ENCODE data around the gene METTL26. TPM values are rescaled to one million over a fixed set of nuclear protein-coding genes. Genes with fewer than 3 reads are reported as not detected.

The METTL26 gene
- total and polyA plus RNA-seq, 2 of the 8 experiments (the other 6 are each of a cell fraction or from before 2014, with no cell fraction given), result 100 to 186 TPM

DNA sequence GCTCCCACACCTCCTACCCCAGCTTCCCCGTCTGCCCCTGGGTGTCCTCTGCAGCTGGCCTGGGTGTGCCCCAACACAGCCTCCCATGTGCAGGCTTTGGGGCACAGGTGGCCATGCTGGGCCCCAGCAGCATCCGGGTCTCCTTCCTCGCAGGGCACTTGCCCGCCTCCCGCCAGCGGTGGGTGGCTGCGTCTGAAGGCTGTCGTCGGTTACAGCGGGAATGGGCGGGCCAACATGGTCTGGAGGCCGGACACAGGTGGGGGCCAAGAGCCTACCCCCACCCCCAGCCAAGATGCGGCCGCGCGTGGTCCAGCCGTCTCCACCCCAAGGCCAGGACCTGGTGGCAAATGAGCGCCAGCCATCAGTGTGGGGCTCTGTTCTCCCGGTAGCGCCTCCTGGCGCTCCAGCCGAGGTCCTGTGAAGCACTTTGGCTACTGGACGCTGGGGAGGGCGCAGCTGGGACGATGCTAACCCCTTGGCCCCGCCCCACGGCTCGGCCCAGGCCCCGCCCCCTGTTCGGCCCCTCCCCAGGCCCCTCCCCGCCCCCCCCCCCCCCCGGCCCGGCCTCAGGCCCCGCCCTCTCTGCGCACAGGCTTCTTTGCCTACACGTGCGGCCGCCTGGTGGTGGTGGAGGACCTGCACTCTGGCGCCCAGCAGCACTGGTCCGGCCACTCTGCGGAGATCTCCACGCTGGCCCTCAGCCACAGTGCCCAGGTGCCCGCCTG, 24.5 kb upstream of the METTL26 start (continued):
- TF ChIP-seq SRF (IDR thresholded peaks at IDR 0.05; ENCODE audit: low read depth, low read length) (no peak), CBX8 (IDR thresholded peaks at IDR 0.05; ENCODE audit: borderline replicate concordance, low read depth, low read length) (no peak), JUN (IDR thresholded peaks at IDR 0.05; ENCODE audit: low read depth, low read length) (no peak), TCF12 (IDR thresholded peaks at IDR 0.05; ENCODE audit: low read depth, low read length) (no peak), SAP30 (IDR thresholded peaks at IDR 0.05; ENCODE audit: insufficient read depth, insufficient replicate concordance, low read length) (no peak)
- TF ChIP-seq, protein P1, sequence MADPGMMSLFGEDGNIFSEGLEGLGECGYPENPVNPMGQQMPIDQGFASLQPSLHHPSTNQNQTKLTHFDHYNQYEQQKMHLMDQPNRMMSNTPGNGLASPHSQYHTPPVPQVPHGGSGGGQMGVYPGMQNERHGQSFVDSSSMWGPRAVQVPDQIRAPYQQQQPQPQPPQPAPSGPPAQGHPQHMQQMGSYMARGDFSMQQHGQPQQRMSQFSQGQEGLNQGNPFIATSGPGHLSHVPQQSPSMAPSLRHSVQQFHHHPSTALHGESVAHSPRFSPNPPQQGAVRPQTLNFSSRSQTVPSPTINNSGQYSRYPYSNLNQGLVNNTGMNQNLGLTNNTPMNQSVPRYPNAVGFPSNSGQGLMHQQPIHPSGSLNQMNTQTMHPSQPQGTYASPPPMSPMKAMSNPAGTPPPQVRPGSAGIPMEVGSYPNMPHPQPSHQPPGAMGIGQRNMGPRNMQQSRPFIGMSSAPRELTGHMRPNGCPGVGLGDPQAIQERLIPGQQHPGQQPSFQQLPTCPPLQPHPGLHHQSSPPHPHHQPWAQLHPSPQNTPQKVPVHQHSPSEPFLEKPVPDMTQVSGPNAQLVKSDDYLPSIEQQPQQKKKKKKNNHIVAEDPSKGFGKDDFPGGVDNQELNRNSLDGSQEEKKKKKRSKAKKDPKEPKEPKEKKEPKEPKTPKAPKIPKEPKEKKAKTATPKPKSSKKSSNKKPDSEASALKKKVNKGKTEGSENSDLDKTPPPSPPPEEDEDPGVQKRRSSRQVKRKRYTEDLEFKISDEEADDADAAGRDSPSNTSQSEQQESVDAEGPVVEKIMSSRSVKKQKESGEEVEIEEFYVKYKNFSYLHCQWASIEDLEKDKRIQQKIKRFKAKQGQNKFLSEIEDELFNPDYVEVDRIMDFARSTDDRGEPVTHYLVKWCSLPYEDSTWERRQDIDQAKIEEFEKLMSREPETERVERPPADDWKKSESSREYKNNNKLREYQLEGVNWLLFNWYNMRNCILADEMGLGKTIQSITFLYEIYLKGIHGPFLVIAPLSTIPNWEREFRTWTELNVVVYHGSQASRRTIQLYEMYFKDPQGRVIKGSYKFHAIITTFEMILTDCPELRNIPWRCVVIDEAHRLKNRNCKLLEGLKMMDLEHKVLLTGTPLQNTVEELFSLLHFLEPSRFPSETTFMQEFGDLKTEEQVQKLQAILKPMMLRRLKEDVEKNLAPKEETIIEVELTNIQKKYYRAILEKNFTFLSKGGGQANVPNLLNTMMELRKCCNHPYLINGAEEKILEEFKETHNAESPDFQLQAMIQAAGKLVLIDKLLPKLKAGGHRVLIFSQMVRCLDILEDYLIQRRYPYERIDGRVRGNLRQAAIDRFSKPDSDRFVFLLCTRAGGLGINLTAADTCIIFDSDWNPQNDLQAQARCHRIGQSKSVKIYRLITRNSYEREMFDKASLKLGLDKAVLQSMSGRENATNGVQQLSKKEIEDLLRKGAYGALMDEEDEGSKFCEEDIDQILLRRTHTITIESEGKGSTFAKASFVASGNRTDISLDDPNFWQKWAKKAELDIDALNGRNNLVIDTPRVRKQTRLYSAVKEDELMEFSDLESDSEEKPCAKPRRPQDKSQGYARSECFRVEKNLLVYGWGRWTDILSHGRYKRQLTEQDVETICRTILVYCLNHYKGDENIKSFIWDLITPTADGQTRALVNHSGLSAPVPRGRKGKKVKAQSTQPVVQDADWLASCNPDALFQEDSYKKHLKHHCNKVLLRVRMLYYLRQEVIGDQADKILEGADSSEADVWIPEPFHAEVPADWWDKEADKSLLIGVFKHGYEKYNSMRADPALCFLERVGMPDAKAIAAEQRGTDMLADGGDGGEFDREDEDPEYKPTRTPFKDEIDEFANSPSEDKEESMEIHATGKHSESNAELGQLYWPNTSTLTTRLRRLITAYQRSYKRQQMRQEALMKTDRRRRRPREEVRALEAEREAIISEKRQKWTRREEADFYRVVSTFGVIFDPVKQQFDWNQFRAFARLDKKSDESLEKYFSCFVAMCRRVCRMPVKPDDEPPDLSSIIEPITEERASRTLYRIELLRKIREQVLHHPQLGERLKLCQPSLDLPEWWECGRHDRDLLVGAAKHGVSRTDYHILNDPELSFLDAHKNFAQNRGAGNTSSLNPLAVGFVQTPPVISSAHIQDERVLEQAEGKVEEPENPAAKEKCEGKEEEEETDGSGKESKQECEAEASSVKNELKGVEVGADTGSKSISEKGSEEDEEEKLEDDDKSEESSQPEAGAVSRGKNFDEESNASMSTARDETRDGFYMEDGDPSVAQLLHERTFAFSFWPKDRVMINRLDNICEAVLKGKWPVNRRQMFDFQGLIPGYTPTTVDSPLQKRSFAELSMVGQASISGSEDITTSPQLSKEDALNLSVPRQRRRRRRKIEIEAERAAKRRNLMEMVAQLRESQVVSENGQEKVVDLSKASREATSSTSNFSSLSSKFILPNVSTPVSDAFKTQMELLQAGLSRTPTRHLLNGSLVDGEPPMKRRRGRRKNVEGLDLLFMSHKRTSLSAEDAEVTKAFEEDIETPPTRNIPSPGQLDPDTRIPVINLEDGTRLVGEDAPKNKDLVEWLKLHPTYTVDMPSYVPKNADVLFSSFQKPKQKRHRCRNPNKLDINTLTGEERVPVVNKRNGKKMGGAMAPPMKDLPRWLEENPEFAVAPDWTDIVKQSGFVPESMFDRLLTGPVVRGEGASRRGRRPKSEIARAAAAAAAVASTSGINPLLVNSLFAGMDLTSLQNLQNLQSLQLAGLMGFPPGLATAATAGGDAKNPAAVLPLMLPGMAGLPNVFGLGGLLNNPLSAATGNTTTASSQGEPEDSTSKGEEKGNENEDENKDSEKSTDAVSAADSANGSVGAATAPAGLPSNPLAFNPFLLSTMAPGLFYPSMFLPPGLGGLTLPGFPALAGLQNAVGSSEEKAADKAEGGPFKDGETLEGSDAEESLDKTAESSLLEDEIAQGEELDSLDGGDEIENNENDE (IDR thresholded peaks at IDR 0.05; ENCODE audit: insufficient replicate concordance, low read length), result no peak
- TF ChIP-seq, protein P2, sequence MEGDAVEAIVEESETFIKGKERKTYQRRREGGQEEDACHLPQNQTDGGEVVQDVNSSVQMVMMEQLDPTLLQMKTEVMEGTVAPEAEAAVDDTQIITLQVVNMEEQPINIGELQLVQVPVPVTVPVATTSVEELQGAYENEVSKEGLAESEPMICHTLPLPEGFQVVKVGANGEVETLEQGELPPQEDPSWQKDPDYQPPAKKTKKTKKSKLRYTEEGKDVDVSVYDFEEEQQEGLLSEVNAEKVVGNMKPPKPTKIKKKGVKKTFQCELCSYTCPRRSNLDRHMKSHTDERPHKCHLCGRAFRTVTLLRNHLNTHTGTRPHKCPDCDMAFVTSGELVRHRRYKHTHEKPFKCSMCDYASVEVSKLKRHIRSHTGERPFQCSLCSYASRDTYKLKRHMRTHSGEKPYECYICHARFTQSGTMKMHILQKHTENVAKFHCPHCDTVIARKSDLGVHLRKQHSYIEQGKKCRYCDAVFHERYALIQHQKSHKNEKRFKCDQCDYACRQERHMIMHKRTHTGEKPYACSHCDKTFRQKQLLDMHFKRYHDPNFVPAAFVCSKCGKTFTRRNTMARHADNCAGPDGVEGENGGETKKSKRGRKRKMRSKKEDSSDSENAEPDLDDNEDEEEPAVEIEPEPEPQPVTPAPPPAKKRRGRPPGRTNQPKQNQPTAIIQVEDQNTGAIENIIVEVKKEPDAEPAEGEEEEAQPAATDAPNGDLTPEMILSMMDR (IDR thresholded peaks at IDR 0.05; ENCODE audit: control extremely low read depth in 1 of 3, insufficient read depth in 1 of 3, low read depth in 1 of 3, low read length in 3 of 3), result peak in 2 of 3 experiments; percentile 62 to 70; a peak in 3 of 4 replicates

Measured in H1 (cell line).